COLO668 (cell line): Measurements from ENCODE around the gene GTF2H1.
"Not testable (repeated sequence)": the region's sequence is repeated elsewhere in the genome, so short reads cannot be mapped to it uniquely, and the experiment has no call there.

Source experiments
- DNase-seq: peaks from one replicate; lab custom pipeline; 2025; ENCODE audit not compliant: unreplicated experiment; lab: John Stamatoyannopoulos, UW

The GTF2H1 gene

GRCh38 chr11:18317551-18317950, 4.8 kb upstream of the GTF2H1 start:
- no peak for DNase-seq

- no peak for DNase-seq
Measured at GRCh38 chr11:18319914-18320313, 2.5 kb upstream of the GTF2H1 start.

- no peak for DNase-seq
Measured at GRCh38 chr11:18320617-18321016, 1.8 kb upstream of the GTF2H1 start.

- DNase-seq = no peak
Measured at GRCh38 chr11:18321578-18321968, 794 bp upstream of the GTF2H1 start.

GRCh38 chr11:18322818-18323570, 627 bp downstream of the GTF2H1 start:
- no peak for DNase-seq

GRCh38 chr11:18323881-18324280, 1.5 kb downstream of the GTF2H1 start:
- DNase-seq = not testable (repeated sequence)

- no peak for DNase-seq
Measured at GRCh38 chr11:18324381-18324780, 2.0 kb downstream of the GTF2H1 start.

- DNase-seq = no peak
Measured at GRCh38 chr11:18329196-18329870, 7.0 kb downstream of the GTF2H1 start.

- DNase-seq = no peak
Measured at GRCh38 chr11:18330921-18331320, 8.6 kb downstream of the GTF2H1 start.

GRCh38 chr11:18332302-18332701, 9.9 kb downstream of the GTF2H1 start:
- no peak for DNase-seq

GRCh38 chr11:18332891-18333290, 10.5 kb downstream of the GTF2H1 start:
- no peak for DNase-seq

- DNase-seq = no peak
Measured at GRCh38 chr11:18347471-18348125, 25.2 kb downstream of the GTF2H1 start.

GRCh38 chr11:18352581-18352980, 30.2 kb downstream of the GTF2H1 start:
- DNase-seq = no peak

- no peak for DNase-seq
Measured at GRCh38 chr11:18358646-18359045, 36.3 kb downstream of the GTF2H1 start.

- no peak for DNase-seq
Measured at GRCh38 chr11:18361154-18361553, 38.8 kb downstream of the GTF2H1 start.

GRCh38 chr11:18364495-18365073, 42.2 kb downstream of the GTF2H1 start:
- DNase-seq = no peak

GRCh38 chr11:18365741-18366140, 43.4 kb downstream of the GTF2H1 start:
- no peak for DNase-seq

GRCh38 chr11:18366286-18366685, 43.9 kb downstream of the GTF2H1 start:
- DNase-seq = no peak

GRCh38 chr11:18367431-18367830, 45.1 kb downstream of the GTF2H1 start:
- no peak for DNase-seq

GRCh38 chr11:18368221-18368620, 45.9 kb downstream of the GTF2H1 start:
- no peak for DNase-seq

- DNase-seq = no peak
Measured at GRCh38 chr11:18369398-18369797, 47.0 kb downstream of the GTF2H1 start.

- DNase-seq = no peak
Measured at GRCh38 chr11:18371279-18371678, 48.9 kb downstream of the GTF2H1 start.
